Daoy (cell line): Measurements from ENCODE around the gene TSC22D4. TPM values are rescaled to one million over a fixed set of nuclear protein-coding genes. Genes with fewer than 3 reads are reported as not detected.

ENCODE experiments used
- DNase-seq: peaks from one replicate; pipeline ENCODE4 v3.0.0-alpha.2; 2015; ENCODE audit warnings: low read depth
- total RNA-seq: library from RNA; depleted of rRNA; stranded (reverse); fragments of >200 nt; shearing (Covaris generic); gene quantifications from 2 replicates; pipeline ENCODE4 v1.2.3, GENCODE V29; 2014

The TSC22D4 gene
- total RNA-seq, 1 experiment from 2014 or later, result 36.6 TPM

DNA sequence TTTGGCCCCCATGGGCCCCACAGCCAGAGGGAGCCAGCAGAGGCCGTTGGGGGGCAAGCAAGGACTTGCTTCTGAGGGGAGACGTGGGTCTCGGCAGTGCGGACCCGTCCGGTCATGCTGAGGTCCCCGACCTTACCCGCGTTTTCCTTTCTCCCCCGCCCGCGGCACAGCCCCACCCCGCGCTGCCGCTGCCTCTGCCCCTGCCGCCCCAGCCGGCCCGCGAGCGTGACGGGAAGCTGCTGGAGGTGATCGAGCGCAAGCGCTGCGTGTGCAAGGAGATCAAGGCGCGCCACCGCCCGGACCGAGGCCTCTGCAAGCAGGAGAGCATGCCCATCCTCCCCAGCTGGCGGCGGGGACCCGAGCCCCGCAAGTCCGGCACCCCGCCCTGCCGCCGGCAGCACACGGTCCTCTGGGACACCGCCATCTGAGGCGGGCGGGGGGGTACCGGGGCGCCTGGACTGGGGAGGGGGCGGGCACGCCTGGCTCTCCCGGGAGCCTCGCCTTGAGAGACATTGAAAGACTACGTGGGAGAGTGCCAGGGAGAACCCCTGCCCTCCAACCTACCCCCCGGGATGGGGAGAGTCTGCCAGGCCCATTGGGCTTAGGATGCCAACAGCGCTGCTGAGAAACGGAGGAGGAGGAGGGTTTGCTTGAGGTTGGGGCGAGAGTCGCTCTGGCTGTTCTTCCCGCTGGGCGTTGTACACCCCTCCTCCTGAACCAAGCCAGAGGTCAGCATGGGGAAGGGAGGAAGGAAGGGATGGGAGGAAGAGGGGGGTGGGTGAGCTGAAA is 14.7 kb upstream of the TSC22D4 start:
- DNase-seq, result peak; percentile 65

DNA sequence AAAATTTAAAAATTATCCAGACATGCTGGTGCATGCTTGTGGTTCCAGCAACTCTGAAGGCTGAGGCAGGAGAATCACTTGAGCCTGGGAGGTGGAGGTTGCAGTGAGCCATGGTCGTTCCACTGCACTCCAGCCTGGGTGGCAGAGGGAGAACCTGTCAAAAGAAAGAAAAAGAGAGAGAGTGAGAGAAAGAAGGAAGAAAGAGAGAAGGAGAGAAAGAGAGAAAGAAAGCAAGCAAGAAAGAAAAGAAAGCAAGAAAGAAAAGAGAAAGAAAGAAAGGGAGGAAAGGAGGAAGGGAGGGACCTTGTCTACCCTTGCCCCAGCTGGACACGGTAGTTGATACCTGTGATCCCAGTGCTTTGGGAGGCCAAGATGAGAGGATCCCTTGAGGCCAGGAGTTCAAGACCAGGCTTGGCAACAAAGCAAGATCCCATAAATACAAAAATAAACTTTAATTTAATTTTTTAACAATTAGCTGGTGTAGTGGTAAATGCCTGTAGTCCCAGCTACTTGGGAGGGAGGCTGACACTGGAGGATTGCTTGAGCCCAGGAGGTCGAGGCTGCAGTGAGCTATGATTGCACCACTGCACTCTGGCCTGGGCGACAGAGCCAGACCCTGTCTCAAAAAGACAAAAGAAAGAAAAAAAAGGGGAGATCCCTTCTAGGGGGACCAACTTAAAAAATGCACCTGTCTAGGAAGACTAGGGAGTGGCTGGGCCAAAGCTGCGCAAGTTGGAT is 13.9 kb upstream of the TSC22D4 start:
- no peak for DNase-seq

DNA sequence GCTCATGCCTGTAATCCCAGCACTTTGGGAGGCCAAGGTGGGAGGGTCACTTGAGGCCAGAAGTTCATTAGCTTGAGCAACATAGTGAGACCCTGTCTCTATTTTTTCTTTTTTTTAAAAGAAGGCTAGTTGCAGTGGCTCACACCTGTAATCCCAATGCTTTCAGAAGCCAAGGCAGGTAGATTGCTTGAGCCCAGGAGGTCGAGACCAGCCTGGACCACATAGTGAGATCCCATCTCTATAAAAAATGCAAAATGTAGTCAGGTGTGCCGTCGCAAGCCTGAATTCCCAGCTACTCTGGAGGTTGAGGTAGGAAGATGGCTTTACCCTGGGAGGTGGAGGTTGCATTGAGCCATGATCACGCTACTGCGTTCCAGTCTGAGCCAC is 12.2 kb upstream of the TSC22D4 start:
- no peak for DNase-seq

DNA sequence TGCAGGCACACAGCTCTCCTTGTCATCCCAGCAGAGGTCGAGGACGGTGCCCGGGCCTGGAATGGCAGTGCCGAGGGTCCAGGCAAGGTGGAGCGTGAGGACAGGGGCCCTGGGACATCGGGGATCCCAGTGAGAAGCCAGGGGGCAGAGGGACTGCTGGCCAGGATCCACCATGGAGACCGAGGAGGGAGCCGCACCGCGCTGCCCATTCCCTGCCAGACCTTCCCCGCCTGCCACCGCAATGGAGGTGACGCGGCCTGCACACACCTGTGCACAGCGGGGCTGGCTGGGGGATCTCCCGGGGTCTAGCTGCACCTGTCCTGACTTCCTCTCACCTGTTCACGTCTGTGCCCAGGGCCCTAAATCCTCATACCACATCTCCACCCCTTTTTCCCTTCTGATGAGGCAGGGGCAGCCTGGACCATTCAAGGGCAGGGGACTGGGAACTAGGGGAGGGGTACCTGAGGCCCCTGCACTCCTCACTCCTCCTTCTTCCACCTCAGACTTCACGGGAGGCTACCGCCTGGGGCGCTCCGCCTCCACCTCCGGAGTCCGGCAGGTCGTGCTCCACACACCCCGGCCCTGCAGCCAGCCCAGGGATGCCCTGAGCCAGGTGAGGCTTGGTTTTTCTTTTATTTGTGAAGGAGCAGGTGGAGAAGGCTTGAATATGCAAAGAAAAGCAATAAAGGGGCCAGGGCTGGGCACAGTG is 11.6 kb upstream of the TSC22D4 start:
- no peak for DNase-seq

DNA sequence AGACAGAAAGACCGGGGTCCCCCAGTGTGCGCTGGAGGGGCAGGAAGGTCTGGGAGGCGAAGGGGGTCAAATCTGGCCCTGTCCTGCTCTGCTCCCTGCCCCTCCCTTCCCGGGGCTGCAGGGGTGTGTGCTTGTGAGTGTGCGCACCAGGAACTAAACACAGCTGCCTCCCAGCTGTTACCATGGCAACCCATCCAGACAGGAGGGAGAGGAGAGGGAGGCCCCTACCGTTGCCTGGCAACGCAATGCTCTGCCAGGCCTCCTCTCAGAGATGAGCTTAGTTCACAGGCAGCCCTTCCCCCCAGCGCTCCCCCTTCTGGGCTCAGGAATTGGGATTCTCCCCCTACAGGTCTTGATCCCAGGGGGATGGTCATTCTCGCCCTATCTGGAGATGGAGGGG is 10.8 kb upstream of the TSC22D4 start:
- DNase-seq, result peak; percentile 95

DNA sequence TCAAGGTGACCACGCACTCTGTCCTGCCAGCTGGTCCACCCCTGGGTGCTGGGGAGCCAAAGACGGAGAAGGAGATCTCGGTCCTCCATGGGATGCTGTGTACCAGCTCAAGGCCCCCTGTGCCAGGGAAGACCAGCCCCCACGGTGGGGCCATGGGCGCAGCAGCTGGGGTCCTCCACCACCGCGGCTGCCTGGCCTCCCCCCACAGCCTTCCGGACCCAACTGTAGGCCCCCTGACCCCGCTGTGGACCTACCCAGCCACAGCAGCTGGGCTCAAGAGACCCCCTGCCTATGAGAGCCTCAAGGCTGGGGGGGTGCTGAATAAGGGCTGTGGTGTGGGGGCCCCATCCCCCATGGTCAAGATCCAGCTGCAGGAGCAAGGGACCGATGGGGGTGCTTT is 10.1 kb upstream of the TSC22D4 start:
- DNase-seq, result no peak

DNA sequence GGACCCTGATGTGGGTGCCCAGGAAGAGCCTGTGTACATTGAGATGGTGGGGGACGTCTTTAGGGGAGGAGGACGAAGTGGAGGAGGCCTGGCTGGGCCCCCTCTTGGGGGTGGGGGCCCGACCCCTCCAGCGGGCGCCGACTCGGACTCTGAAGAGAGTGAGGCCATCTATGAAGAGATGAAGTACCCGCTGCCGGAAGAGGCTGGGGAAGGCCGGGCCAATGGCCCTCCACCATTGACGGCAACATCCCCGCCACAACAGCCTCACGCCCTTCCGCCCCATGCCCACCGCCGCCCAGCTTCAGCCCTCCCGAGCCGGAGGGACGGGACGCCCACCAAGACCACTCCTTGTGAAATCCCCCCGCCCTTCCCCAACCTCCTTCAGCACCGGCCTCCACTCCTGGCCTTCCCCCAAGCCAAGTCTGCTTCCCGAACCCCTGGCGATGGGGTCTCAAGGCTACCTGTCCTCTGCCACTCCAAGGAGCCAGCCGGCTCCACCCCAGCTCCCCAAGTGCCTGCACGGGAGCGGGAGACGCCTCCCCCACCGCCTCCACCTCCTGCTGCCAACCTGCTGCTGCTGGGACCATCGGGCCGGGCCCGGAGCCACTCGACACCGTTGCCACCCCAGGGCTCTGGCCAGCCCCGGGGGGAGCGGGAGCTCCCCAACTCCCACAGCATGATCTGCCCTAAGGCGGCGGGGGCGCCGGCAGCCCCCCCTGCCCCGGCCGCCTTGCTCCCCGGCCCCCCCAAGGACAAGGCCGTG is 9.5 kb upstream of the TSC22D4 start:
- DNase-seq, result no peak

DNA sequence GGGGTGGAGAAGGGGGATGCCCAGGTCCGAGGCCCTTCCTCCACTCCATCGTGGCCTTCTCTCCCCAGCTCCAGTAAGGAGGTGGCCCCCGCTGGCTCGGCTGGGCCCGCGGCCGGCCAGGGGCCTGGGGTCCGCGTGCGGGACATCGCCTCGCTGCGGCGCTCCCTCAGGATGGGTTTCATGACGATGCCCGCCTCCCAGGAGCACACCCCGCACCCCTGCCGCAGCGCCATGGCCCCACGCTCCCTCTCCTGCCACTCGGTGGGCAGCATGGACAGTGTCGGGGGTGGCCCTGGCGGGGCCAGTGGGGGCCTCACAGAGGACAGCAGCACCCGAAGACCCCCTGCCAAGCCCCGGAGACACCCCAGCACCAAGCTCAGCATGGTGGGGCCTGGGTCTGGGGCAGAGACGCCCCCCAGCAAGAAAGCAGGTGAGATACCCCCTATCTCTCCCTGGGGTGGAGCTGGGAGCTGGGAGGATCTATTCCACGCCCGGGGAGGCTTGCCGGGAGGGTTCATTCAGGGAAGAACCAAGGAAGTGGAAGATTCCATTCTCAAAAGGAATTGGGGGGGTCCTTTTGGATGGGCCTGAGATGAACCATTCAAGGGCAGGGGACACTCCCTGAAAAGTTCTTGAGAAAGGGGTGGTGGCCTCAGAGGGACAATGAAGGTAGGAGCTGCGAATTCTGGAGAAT is 7.9 kb upstream of the TSC22D4 start:
- DNase-seq, result peak; percentile 49

DNA sequence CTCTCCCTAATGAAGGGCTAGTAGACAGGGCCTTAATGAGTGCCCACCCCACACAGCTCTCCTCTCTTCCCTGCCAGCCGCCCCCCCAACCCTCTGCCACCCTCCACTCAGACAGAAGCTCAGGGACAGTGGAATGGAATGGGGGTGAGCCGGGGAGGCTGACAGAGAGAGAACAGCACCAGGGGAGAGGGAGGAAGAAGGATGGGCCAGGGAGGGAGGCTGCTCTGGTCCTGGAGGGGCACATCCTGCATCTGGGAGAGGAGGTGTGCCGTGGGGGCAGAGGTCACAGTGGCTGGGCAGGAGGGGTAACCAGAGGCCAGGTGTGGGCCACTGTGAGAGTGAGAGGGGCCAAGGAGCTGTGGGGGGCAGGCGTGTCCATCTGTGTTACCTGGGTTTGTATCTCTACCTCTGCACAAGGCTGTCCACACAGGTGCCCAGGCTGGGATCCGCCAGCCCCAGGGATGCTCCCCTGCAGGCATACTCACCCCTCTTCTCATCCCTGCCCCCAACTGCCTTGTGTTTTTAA is 7.2 kb upstream of the TSC22D4 start:
- no peak for DNase-seq

DNA sequence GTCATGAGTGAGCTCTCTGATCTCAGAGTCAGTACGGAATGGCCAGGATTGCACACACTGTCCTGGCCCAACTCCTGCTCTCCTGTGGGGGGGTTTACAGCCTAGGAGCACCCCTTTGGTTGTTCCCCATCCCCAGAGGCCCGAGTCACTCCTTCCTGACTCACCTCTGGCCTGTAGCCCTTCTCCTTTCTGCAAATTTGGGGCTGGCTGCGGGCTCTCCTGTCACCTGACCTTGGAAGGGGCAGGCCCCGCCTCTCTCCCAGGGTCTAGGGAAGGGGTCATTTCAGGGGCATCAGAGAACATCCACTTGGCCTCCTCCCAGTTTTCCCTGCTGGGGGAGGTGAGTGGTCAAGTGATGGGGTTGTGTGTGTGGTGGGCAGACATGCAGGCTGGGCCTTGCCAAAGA is 6.5 kb upstream of the TSC22D4 start:
- DNase-seq, result no peak

DNA sequence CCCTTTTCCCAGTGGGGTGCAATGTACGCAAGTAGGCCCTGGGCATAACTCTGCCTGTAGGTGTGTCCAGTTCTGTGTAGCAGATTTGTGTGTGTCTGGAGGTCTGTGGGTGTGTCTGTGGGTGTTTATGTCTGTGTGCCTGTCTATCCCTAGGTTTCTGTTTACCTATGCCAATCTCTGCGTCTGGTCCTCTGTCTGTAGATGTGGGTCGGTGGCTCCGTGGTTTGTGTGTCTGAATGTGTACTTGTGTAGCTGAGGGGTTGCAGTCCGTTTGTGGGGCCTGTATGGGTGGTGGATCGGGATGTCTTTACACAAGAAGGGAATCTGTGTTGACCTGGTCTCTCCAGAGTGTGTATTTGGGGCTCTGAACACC is 5.6 kb upstream of the TSC22D4 start:
- no peak for DNase-seq

DNA sequence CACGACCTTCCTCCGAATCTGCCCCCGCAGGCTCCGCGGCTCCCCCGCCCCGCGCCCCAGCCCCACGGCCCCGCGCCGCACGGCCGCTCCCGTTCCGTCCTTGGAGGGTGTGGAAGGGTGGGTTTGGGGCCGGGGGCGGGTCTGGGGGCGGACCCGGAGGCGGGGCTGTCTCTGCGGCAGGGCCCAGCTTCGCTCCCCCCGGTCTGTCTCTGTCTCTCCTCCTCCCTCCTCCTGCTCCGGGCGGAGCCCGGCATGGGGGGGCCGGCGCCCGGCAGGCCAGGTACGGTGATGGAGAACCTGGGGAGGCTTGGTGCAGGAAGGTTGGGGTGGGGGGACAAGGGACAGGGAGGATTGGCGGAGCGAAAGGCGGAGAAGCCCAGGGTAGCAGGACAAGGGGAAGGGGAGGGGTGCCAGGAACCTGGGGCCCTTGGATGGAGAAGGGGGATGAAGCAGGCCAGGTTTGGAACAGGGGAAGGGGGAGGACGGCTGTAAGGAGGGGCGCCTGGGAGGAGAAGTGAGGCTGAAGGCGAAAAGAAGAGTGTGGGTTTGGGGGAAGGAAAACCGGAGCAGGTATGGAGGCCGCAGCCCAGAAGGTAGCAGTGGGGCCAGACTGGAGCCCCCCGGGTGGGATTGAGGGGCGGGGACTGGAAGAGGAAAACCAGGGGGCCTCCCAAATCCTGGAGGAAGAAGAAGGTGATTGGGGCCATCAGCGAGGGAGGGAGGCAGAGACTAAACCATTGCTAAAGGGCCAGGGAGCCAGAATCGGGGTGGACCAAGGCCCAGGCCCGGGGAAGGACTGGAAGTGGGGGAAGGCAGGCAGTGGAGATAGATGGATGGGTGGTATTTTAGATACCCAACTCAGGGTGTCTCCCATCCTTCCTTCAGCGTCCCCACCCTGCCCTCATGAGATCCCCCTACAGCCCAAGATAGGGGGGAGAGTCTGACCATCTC is 5.0 kb upstream of the TSC22D4 start, which contains the start of gene NYAP1:
NYAP1 (plus strand) TSS at position 206 of the 951 bp plus-strand sequence. CDS start 1,385 bp downstream, outside the sequence.
- DNase-seq, result peak; percentile 63

DNA sequence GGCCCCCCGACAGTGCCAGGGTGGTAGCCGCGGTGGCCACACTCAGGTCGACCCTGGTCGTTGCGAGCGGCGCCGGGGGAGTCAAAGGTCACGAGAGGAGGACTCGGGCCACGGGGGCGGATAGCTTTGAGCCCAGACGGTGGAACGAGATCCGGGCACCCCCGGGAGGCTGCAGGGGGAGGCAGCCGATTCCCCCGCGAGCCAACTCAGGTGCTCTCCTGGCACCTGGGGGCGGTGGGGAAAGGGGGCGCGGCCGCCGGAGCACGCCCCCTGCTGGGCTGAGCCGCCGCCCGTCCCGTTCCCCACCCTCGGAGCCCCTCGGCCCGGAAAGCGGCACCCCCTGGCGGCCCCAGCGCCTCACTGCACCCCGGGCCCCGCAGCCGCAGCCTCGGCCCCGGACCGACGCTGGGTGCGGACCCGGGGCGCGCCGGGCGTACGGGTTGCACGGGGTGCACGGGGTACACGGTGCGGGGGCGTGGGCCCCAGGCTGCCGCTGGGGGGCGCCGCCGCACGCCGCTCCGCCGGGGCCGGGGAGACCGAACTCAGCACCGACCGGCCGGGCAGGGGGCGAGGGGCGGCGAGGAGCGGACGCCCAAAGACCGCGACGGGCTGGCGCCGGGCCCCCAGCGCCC is 4.2 kb upstream of the TSC22D4 start:
- DNase-seq, result peak; percentile 81

DNA sequence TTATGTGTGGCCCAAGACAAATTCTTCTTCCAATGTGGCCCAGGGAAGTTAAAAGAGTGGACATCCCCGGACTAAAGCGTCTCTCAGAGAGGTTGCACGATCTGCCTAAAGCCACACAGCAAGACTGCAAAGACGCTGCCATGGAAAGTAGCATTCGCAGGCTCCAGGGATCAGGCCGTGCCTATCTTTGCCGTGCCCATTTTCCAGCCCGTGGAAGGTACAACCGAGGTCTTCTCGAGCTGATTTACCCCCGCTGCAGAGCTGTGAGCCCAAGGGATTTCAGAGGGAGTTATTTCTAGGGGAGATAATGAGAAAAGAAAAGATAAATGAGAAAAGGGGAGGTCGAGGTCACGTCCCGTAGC is 3.7 kb upstream of the TSC22D4 start:
- no peak for DNase-seq

DNA sequence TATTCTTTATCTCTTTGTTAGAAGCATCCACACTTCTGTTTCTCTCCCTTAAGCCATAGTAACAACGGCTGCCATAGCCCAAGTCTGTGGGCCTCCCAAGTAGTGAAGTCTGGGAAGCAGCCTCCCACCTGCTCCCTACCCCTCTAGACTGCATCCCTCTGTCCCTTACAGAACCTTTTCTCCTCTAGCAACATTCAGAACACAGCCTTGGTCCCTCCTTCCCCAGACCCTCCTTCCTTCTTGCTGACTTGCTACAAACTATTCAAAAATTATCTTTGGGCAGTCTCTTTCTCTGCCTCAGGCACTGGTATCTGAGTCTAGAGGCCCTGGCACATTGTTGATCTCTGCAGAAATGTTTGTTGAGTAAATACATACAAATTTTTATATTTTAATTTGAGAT is 2.5 kb upstream of the TSC22D4 start:
- DNase-seq, result no peak

DNA sequence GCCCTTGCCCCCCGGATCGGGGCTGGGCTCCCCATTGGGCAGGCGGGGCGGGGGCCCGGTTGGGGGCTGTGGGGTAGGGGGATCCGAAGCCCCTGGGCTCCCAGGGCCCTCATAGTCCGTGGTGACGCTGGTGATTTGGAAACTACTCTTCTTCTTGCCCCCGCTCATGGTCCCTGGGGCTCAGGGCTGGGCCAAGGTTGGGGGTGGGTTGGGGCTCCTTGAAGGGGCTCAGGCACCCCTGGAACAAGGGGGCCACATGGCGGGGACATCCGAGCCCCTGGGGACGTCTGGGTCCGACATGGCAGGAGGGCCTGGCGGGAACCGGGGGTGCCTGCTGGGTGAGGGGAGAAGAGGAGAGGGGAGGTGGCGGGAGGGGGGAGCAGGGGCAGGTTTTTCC is 1.1 kb downstream of the TSC22D4 start:
- DNase-seq, result no peak

DNA sequence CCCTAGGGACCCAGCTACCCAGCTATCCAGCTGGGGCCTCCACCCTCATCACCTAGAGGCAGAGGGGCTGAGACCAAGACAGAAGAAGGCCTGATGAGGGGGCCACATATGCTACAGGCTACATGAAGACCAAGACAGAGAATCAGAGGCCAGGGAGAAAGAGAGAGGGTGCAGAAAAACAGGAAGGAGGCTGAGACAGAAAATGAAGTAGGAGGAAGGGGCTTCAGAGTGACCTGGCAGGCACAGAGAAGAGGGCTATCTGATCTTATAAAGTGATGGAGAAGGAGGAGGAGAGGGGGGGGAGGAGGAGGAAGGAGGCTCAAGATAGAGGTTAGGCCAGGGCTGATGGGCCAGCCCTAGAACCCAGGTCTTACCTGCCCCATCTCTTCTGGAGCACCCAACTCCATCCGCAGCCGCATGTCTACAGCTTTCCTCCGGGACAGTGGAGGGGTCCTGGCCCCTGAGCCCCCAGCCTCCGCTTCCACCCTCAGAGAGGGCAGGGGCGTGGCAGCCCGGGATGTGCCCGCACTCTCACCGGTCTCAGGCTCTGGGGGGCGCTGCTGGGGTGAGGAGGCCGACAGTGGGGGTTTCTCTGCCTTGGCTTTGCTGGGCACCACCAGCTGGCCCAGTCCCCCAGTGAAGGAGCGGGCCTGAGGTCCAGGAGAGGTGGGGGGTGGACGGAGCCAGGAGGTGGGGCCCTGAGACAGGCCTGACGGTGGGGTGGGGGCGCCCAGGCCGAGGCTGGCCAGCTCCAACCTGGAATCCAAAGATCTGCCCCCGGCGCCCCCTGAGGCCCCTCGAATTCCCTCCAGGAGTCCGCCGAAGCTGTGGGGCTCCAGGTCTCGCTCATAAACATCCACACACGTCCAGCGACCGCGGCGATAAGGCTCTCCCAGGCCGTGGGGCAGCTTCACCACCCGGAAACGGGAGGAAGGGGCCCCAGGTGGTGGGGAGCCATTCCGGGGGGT is 1.8 kb downstream of the TSC22D4 start:
- peak; percentile 47 for DNase-seq

DNA sequence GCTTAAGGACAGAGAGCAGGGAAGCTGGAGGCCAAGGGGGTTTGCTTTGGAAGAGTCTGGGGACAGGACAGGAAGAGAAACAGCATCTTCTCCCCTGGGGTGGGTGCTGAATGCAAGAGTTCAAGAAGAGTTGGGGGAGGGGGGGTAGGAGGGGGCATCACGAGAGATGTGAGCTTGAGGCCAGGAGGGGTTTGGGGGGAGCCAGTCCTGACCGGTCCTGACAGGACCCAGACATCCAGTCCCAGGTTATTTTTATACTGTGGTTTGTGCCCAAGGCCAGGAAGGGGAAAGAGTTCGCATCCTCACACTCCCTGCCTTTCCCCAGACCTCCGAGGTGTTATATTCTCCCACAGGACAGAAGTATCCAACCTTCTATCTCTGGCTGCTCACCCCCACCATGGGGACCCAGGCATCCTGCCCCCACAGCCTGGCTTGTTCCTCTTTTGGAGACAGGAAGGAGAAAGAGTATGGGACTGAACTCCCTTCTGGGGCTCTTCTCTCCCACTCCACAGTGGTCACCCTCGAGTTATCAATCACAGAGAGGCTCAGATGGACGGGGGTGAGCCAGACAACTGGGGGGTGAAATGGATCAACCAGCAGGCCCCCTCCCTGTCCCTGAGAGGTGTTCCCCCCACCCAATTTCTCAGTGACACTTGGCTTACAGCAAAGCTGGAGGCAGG is 2.8 kb downstream of the TSC22D4 start:
- no peak for DNase-seq
